Naive thymus-derived CD4-positive, alpha-beta T cell (primary cell): ENCODE results near the gene EPHB1. TPM values are rescaled to one million over a fixed set of nuclear protein-coding genes. Genes with fewer than 3 reads are reported as not detected.

Source experiments
- ATAC-seq: fragments of 150-1000 bp; cut with Tn5 transposase; 2 replicates; pipeline ENCODE4 v1.10.0; 2021; ENCODE audit warnings: mild to moderate bottlenecking, moderate library complexity
- CTCF ChIA-PET: fragments of 350-600 bp; sonication (Branson Sonifier 250); formaldehyde crosslinking; loops from one replicate; lab custom pipeline; 2021; ENCODE audit warnings: antibody characterized with exemption; lab: Charles Lee
- POLR2A ChIA-PET: fragments of 350-600 bp; sonication (Branson Sonifier 250); formaldehyde crosslinking; loops from one replicate; lab custom pipeline; 2021; ENCODE audit warnings: antibody characterized with exemption, inconsistent platforms; lab: Charles Lee
- DNase-seq, 9 donors: peaks; one replicate each; pipeline versions ENCODE4 v3.0.0 to v3.0.0-alpha.2; 2020 to 2022; ENCODE audit warnings: mixed read lengths in 1 of 9
- H3K27ac ChIP-seq: one replicate; pipeline ENCODE4 v1.7.0; 2013; ENCODE audit warnings: mild to moderate bottlenecking, low read depth, low read length, moderate library complexity
- H3K27me3 ChIP-seq, 2 donors: one replicate each; pipeline ENCODE4 v1.7.0; 2013; ENCODE audit warnings: low read length in 2 of 2, mild to moderate bottlenecking in 2 of 2, moderate library complexity in 2 of 2; ENCODE audit not compliant: control insufficient read depth in 2 of 2, insufficient read depth in 2 of 2
- H3K36me3 ChIP-seq, 3 experiments: 1 replicate in 2 of 3; 2 replicates in 1 of 3; pipeline ENCODE4 v1.7.0; 2013; ENCODE audit warnings: low read length in 3 of 3, mild to moderate bottlenecking in 3 of 3, moderate library complexity in 1 of 3; ENCODE audit not compliant: insufficient read depth in 3 of 3, control insufficient read depth in 2 of 3
- H3K4me1 ChIP-seq, 2 donors: one replicate each; pipeline ENCODE4 v1.7.0; 2013; ENCODE audit warnings: low read length in 2 of 2, mild to moderate bottlenecking in 2 of 2, moderate library complexity in 1 of 2; ENCODE audit not compliant: control insufficient read depth in 2 of 2, insufficient read depth in 2 of 2
- H3K4me3 ChIP-seq: 2 replicates; pipeline ENCODE4 v1.7.0; 2013; ENCODE audit warnings: mild to moderate bottlenecking, low read length
- H3K9me3 ChIP-seq, 3 experiments: 1 replicate in 2 of 3; 2 replicates in 1 of 3; pipeline ENCODE4 v1.7.0; 2013; ENCODE audit warnings: low read length in 3 of 3; ENCODE audit not compliant: control insufficient read depth in 2 of 3
- H3K27ac Mint-ChIP-seq, 9 donors: one replicate each; pipeline ENCODE4 v1.8.0; 2020 to 2022; ENCODE audit warnings: mixed read lengths in 9 of 9, mild to moderate bottlenecking in 8 of 9, moderate library complexity in 5 of 9, inconsistent platforms in 2 of 9
- H3K27me3 Mint-ChIP-seq, 5 donors: one replicate each; pipeline ENCODE4 v1.8.0; 2021 to 2022; ENCODE audit warnings: mixed read lengths in 5 of 5, mild to moderate bottlenecking in 1 of 5
- H3K36me3 Mint-ChIP-seq, 5 donors: one replicate each; pipeline ENCODE4 v1.8.0; 2020 to 2022; ENCODE audit warnings: mixed read lengths in 5 of 5, mild to moderate bottlenecking in 3 of 5, inconsistent platforms in 1 of 5
- H3K4me1 Mint-ChIP-seq, 7 donors: one replicate each; pipeline ENCODE4 v1.8.0; 2020 to 2022; ENCODE audit warnings: mixed read lengths in 7 of 7, mild to moderate bottlenecking in 3 of 7, inconsistent platforms in 1 of 7
- H3K4me3 Mint-ChIP-seq, 10 donors: one replicate each; pipeline ENCODE4 v1.8.0; 2020 to 2022; ENCODE audit warnings: mild to moderate bottlenecking in 10 of 10, mixed read lengths in 10 of 10, moderate library complexity in 6 of 10, inconsistent platforms in 2 of 10
- H3K9me3 Mint-ChIP-seq, 11 donors: one replicate each; pipeline ENCODE4 v1.8.0; 2020 to 2022; ENCODE audit warnings: mixed read lengths in 11 of 11, mild to moderate bottlenecking in 4 of 11, inconsistent platforms in 1 of 11, moderate library complexity in 1 of 11
- intact Hi-C, 2 donors: fragments of 100-400 bp; cut with micrococcal nuclease; formaldehyde crosslinking; loops; one replicate each; pipeline ENCODE4 v1.15.1; 2023
- polyA plus RNA-seq, 2 donors: library from polyadenylated mRNA; unstranded; fragments of 300-500 nt; fragmentation: Illumina TruSeq; gene quantifications; one replicate each; pipeline ENCODE4 v1.2.3, GENCODE V29; 2021
- total RNA-seq, 6 experiments: library from RNA in 5 of 6; stranded (reverse) in 5 of 6; gene quantifications; 1 replicate in 5 of 6; 2 replicates in 1 of 6; pipeline ENCODE4 v1.2.3 and lab custom pipeline; 2021 to 2026

EPHB1 gene
- total and polyA plus RNA-seq, 7 experiments from 2014 or later = 1.6 to 2.2 (median 1.8) TPM; not detected in 4

DNA sequence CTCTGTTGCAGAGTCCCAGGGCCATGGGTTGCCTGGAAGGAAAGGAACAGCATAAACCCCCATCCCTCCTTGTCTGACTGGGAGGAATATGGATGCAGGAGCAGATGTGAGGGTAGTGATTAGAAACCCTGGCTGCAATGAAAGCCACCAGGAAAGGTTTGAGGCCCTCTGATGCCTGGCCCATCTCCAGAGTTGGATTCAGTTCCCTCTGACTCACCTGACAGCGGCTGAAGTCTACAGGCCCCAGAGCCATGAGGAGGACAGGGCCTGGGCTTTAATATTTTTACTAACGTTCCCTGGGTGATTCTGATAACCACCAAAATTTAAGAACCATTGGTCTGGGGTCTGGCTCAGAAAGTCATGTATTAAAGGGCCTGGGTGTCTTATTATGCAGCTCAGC, 214.0 kb downstream of the EPHB1 start:
- Mint-ChIP-seq H3K27ac (no peak overlapping the region), H3K36me3 (no peaks in the 10 kb centered on the region), H3K27me3 (peaks cover 0 to 6% (median 0%) of the 10 kb centered on the region in 5 donors), H3K4me1 (no peaks in the 10 kb centered on the region), H3K9me3 (peaks cover 0 to 13% (median 4%) of the 10 kb centered on the region in 11 donors), H3K4me3 (no peak overlapping the region)
- ChIA-PET POLR2A (no interaction called here), CTCF (no interaction called here)
- DNase-seq = no peak
- Histone ChIP-seq H3K36me3 (no peaks in the 10 kb centered on the region), H3K27me3 (no peaks in the 10 kb centered on the region), H3K9me3 (no peaks in the 10 kb centered on the region), H3K4me3 (no peak overlapping the region), H3K27ac (no peak overlapping the region), H3K4me1 (no peaks in the 10 kb centered on the region)
- no peak for ATAC-seq
- intact Hi-C loops = no loop called here

- H3K36me3 Mint-ChIP-seq = no peaks in the 10 kb centered on the region
- peaks cover 0 to 10% (median 3%) of the 10 kb centered on the region in 5 donors for H3K27me3 Mint-ChIP-seq
- no peaks in the 10 kb centered on the region for H3K9me3 ChIP-seq
- H3K4me3 Mint-ChIP-seq = no peak overlapping the region
- H3K4me3 ChIP-seq = no peak overlapping the region
- no peaks in the 10 kb centered on the region for H3K4me1 ChIP-seq
- ChIA-PET CTCF (no interaction called here), POLR2A (no interaction called here)
- DNase-seq (no peak), ATAC-seq (no peak)
- intact Hi-C loops = no loop called here
- H3K9me3 Mint-ChIP-seq = peaks cover 0 to 9% (median 0%) of the 10 kb centered on the region in 11 donors
- no peak overlapping the region for H3K27ac ChIP-seq
- no peaks in the 10 kb centered on the region for H3K27me3 ChIP-seq
- no peak overlapping the region for H3K27ac Mint-ChIP-seq
- no peaks in the 10 kb centered on the region for H3K36me3 ChIP-seq
- no peaks in the 10 kb centered on the region for H3K4me1 Mint-ChIP-seq
These were observed 217.0 kb downstream of the EPHB1 start for GRCh38 chr3:135012101-135012500.

GRCh38 chr3:135013206-135013605, 218.1 kb downstream of the EPHB1 start:
- no peak overlapping the region for H3K27ac ChIP-seq
- H3K4me1 Mint-ChIP-seq = no peaks in the 10 kb centered on the region
- POLR2A ChIA-PET = no interaction called here
- CTCF ChIA-PET = no interaction called here
- no peaks in the 10 kb centered on the region for H3K36me3 Mint-ChIP-seq
- no peaks in the 10 kb centered on the region for H3K27me3 ChIP-seq
- peaks cover 0 to 2% (median 0%) of the 10 kb centered on the region in 11 donors for H3K9me3 Mint-ChIP-seq
- DNase-seq (no peak), ATAC-seq (no peak)
- no peak overlapping the region for H3K27ac Mint-ChIP-seq
- no peaks in the 10 kb centered on the region for H3K4me1 ChIP-seq
- intact Hi-C loops = no loop called here
- H3K27me3 Mint-ChIP-seq = peaks cover 0 to 10% (median 4%) of the 10 kb centered on the region in 5 donors
- no peaks in the 10 kb centered on the region for H3K9me3 ChIP-seq
- H3K4me3 ChIP-seq = no peak overlapping the region
- H3K4me3 Mint-ChIP-seq = no peak overlapping the region
- no peaks in the 10 kb centered on the region for H3K36me3 ChIP-seq

- Histone ChIP-seq H3K9me3 (no peaks in the 10 kb centered on the region), H3K27me3 (no peaks in the 10 kb centered on the region), H3K4me3 (no peak overlapping the region), H3K4me1 (no peaks in the 10 kb centered on the region), H3K27ac (no peak overlapping the region), H3K36me3 (no peaks in the 10 kb centered on the region)
- intact Hi-C loops = no loop called here
- Mint-ChIP-seq H3K27ac (no peak overlapping the region), H3K27me3 (peaks cover 0 to 10% (median 4%) of the 10 kb centered on the region in 5 donors), H3K4me1 (peaks cover 0 to 5% (median 0%) of the 10 kb centered on the region in 7 donors), H3K36me3 (no peaks in the 10 kb centered on the region), H3K4me3 (no peak overlapping the region), H3K9me3 (peaks cover 0 to 2% (median 0%) of the 10 kb centered on the region in 11 donors)
- DNase-seq (no peak), ATAC-seq (no peak)
- ChIA-PET POLR2A (no interaction called here), CTCF (no interaction called here)
These were observed 219.5 kb downstream of the EPHB1 start for GRCh38 chr3:135014566-135014965.

- CTCF ChIA-PET = no interaction called here
- intact Hi-C loops = no loop called here
These were observed 222.2 kb downstream of the EPHB1 start for GRCh38 chr3:135017003-135017893.

DNA sequence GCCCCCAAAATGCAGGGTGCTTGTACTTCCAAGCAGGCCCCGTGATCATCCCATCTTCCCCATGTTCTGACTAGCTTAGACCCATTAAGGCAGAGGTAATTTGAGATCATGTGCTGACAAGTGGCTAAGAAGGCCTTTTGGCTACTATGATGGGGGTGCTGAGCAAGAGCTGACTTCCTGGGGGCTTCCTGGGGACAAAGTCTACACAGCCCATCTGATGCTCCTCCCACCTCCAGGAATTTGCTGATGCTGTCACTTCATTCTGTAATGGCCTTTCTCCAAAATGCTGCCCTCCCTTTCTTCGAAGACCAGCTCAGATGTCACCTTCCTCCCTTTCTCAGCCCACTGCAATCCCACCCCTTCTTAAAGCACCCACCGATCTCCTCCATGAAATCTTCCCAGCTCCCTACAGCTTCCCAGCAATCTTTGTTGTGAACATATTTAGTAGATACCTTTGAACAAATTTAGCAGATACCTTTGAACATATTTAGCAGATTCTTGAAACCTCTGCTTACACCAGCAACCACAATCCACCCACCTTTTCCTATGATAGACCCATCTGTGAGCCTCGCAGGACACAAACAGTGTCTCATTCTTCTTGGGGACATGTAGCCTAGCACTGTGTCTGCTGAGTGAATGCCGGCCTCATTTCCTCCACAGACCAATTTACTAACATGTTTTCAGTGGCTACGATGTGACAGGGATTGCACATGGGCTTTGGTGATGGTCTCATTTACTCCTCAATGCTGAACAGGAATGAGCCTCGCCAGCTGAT, 223.3 kb downstream of the EPHB1 start:
- DNase-seq (no peak), ATAC-seq (no peak)
- Histone ChIP-seq H3K27me3 (no peaks in the 10 kb centered on the region), H3K27ac (no peak overlapping the region), H3K9me3 (no peaks in the 10 kb centered on the region), H3K4me1 (no peaks in the 10 kb centered on the region), H3K4me3 (no peak overlapping the region), H3K36me3 (no peaks in the 10 kb centered on the region)
- H3K27ac Mint-ChIP-seq = no peak overlapping the region
- intact Hi-C loops = no loop called here
- H3K4me3 Mint-ChIP-seq = no peak overlapping the region
- peaks cover 0 to 13% (median 4%) of the 10 kb centered on the region in 5 donors for H3K27me3 Mint-ChIP-seq
- H3K36me3 Mint-ChIP-seq = no peaks in the 10 kb centered on the region
- no peaks in the 10 kb centered on the region for H3K9me3 Mint-ChIP-seq
- POLR2A ChIA-PET = no interaction called here
- CTCF ChIA-PET = no interaction called here
- H3K4me1 Mint-ChIP-seq = peaks cover 0 to 5% (median 0%) of the 10 kb centered on the region in 7 donors

More at GRCh38 chr3:135017003-135017893, 222.2 kb downstream of the EPHB1 start:
- ATAC-seq (no peak), DNase-seq (no peak)
- H3K9me3 Mint-ChIP-seq = peaks cover 0 to 2% (median 0%) of the 10 kb centered on the region in 11 donors
- H3K9me3 ChIP-seq = no peaks in the 10 kb centered on the region
- no peak overlapping the region for H3K27ac Mint-ChIP-seq
- POLR2A ChIA-PET = no interaction called here
- H3K36me3 ChIP-seq = no peaks in the 10 kb centered on the region
- no peaks in the 10 kb centered on the region for H3K27me3 ChIP-seq
- H3K27ac ChIP-seq = no peak overlapping the region
- H3K4me3 ChIP-seq = no peak overlapping the region
- no peak overlapping the region for H3K4me3 Mint-ChIP-seq
- H3K4me1 Mint-ChIP-seq = peaks cover 0 to 5% (median 0%) of the 10 kb centered on the region in 7 donors
- no peaks in the 10 kb centered on the region for H3K36me3 Mint-ChIP-seq
- H3K27me3 Mint-ChIP-seq = peaks cover 0 to 10% (median 4%) of the 10 kb centered on the region in 5 donors
- H3K4me1 ChIP-seq = no peaks in the 10 kb centered on the region
